HUDEP-2 (cell line): Measurements from ENCODE around the gene RNF31.

Source experiments
- DNase-seq, 76 experiments: peaks; one replicate each; lab custom pipeline; 2025; ENCODE audit not compliant: unreplicated experiment in 76 of 76; lab: John Stamatoyannopoulos, UW

The RNF31 gene

DNA sequence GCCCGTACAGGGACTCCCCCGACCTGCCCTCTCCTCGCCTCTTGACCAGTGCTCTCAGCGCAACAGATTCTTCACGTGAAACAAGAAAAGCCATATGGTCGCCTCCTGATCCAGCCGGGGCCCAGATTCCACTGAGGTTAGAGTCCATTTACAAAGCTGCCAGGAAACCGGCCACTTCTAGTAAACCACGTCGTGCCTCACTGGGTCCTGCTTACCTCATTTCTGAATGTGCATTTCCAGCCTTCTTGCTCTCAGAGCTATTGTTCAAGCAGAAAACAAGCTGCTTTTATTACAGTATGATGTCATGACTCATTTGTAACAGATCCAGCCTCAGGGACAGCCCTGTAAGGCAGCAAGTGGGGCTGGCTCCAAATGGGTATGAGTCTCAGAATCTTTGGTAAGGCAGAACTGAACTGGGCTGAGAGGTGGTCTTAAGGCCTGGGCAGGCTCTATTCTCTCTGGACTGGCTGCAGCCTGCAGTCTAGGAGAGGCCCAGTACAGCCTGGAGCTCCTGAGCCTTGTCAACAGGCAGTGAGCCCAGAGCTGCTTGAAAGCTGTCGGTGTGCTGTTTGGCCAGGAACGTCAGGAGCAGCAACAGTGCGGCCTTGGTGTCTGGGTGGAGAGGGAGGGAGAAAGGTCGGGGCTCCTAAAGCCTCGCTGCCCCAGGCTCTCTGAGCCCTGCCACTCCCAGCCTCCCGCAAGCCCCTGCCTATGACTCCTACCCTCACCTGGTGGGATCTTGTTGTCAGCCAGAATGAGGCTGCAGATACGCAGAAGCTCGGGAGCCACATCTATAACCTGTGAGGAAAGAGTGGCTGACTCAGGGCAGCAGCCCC lies 32.9 kb downstream of the RNF31 start:
- no peak for DNase-seq

DNA sequence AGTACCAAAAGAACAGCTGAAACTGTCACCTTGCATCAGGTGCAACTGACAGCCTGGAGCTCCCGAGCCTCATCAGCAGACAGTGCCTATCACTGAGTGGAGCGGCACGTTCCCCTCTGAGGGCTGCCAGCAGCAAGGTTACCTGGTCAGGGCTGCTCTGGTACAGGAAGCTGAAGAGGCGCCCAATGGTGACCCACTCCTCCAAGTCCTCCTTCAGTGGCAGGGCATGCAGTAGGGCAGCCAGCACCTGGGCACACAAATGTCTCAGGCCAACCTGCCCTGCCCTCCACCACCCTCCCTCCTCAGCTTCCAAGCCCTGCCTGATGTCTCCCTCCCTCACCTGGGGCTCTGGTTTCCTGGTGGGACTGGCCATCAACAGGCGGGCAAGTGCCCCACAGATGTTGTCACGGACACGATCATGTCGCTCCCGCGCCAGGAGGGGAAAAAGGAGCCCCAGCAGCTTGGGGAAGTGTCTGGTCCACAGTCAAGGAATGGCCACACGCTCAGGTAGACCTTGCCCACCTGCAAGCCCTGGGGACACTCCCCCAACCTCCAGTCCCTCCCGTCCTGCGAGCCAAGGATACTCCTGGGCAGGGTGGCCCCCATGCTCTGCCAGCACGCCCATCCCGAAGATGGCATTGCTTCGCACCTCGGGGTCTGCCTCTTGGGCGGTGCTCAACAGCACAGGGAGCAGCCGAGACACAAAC lies 34.2 kb downstream of the RNF31 start:
- no peak for DNase-seq

DNA sequence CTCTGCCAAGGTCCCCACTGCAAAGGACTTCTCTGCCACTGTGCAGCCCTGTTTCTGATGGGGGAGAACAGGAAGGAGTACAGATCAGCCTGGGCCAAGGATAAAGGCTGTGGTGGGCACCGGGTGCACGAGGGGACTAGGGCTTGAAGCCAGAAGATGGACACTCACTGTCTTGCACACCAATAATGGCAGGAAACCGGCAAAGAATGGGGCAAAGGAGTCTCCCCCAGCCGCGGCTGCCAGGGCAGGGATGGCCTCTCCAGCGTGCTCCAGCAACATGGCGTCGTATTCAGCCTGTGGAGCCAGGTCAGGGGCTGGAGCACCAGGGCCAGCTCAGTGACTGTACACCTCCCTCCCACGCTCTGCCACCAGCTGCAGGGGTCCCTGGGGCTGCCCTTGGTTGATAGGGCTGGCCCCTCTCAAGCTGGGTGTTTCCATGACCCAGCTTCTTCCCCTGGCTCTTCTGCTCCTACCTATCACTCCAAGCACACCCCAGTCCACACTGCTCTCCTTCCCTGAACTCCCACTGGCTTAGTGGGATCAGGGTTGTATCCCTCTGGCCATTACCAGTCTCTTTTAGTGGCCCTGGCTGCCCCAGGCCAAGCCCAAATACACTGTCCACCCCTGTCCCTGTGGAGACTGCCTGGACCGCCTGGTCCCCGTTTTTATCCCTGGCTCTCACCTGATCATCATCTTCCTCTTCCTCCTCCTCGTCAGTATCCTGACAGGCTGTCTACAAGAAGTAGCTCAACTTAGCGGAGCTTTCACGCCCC lies 35.0 kb downstream of the RNF31 start:
- DNase-seq, result no peak

DNA sequence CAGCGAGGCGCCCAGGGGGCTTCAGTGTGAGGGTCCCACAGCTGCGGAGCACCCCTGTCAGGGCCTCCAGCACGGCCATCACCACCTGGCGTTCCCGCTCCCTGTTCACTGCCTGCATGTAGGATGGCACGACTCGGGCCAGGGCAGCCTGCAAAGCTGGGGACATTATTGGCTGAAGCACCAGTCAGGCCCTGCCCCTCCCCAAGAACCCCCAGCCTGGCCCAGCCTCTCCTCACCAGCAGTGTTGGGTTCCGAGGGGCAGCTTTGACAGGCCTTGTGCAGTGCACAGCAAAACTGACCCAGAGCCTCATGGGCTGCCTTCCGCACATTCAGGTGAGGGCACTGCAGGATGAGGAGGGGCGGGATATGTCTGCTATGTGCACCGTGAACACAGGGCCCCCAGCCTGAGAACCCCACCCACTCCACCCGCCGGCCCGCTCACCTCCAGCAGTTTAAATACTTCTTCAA lies 35.8 kb downstream of the RNF31 start:
- DNase-seq, result no peak

DNA sequence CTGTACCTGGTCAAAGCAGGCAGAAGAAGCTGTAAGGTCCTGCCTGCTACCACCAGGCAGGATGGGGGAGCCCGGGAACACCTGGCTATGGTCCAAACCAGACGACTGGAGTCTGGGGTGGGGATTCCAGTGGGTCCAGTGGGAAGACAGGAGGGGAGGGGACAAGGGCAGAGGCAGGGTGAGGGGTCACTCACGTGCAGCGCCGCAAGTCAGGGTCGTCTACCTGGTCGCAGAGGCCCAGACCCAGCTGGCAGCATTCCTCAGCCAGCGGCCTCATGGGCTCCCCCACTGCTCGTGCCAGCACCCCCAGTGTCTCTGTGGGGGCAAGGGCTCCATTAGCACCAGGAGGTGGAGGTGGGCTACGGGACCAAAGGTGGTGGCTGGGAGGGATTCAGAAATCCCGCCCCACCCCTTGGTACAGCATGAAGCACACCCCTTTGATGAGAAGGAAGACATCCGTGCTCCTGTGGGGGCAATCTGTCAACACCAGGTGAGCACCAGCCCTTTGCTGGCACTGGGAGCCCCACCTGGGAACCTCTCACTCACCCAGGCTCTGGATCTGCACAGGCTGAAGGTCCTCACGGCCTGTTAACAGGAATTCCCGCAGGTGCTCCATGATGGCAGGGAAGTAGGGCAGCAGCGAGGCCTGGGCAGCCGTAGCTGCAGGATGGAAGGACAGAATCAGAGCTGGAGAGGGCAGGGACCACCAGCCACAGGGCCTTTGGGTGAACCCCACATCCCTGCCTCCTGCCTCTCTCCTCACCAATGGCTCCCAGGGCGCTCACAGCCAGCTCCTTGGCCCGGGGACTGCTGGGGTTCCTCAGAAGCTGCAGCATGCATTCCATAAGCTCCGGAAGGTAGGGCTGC lies 37.0 kb downstream of the RNF31 start:
- no peak for DNase-seq

DNA sequence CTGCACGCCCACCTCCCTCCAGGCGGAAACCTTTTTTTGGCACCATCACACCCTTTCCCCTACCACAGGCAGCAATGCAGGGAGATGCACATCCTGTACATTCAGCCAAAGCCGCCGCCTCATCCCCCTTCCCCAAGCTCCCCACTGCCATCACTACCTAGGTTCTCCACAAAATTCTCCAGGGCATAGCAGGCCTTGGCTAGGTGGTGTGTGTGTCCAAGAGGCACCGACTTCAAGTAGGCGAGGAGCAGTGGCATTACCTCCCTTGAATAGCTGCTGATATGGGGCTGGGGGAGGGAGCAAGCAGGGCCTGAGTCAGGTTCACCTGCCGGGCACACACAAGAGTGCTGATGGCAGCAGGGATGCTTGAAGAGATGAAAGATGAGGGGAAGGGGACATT lies 37.7 kb downstream of the RNF31 start:
- DNase-seq, result no peak

DNA sequence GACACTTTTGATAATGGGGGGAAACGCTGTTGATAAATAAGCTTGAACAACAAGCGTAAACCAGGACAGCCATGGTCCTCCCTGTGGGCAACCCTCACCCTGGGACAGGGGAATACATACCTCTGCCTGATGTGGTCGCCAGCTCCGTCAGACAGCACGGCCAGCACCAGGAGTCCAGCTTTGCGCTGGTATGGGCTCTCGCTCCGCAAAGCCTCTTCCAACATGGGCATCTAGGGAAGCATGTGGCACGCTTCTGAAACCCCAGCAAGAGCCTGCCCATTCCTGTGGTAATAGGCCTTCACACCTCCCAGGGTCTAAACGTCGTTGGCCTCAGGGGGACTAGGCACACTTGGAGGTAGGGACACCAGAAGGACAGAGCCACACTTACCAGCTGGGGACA lies 38.4 kb downstream of the RNF31 start:
- no peak for DNase-seq

DNA sequence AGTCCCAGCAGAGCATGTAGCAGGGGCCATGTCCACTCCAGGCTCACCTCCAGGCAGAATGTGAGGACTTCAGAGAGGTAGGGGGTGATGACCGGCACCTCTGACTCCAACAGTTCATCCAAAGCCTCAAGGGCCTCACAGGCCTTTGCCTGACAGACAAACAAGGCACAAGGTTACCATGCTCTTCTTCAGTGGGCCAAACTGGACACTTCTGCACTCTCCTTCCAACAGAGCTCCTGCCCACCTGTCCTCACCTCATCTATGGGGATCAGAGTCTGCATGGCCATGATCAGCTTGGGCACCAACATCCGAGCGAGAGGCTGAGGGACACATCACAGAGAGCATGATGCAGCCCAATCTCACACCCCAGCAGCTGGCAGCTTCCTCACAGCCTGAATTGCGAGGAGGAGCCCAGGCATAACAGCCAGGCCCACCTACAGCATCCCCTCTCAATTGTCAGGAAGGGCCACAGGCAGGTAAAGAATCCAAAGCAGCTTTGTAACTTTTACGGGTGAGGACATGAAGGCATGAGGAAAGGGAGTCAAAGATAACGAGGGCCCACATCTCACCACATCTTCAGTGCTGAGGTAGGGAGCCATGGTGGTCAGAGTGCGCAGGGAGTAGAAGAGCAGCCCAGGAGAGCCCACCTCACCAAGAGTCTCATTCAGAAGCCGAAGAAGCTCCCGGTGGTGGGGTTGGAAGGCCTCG lies 39.7 kb downstream of the RNF31 start:
- DNase-seq, result no peak

DNA sequence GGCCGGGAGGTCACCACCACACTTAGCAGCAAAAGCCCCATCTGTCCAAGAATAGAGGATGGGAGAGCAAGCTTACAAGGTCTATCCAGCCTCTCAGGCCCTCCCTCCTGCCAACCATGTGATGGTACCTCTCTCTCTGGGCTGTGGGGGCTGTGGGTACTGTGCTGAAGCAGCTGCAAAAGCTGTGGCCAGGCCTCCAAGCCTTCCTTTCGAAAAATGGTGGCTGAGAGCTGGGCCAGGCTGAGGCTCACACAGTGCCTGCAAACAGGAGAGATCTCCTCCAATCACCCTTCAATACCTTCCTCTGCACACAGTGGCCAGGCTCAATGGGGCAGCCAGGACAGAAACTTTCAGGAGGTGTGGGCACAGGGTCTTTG lies 40.2 kb downstream of the RNF31 start:
- no peak for DNase-seq

DNA sequence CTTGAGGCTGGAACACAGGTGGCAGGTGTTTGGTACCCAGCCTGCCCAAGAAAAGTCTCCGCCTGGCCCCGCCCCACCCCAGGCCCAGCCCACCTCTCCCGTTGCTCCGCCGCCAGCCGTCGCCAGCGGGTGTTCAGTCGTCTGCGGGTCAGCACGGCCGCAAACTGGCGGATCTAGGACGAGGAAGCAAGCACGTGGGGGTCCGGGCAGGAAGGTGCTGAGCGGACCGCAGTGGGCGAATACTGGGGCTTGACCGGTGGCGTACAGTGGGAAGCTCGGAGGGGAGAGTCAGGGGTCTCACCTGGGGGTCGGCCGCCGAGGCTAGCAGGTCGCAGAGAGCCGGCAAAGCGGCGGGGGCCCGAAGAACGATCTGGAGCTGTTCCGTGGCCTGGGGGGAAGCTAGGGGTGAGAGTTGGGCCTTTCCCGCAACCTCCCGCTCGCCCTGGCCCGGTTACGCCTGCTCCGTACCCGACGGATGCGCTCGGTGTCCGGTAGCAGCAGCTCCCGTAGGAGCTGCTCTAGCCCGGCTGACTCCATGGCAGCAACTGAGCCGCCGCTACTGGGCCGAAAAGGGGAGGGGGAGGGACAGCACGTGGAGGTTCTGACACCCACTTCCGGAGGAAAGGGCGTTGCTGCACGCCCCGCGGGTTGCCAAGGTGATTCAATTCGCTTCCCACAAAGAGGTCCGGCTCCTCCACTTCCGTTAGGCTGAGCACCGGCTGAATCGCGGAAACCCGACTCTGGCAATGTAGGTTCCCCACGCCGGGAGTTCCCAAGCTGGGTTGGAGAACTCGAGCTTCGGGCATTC lies 41.2 kb downstream of the RNF31 start, which contains the start of gene IPO4:
TSS of gene IPO4 (minus strand) at position 566 of the 808 bp plus-strand sequence. CDS start at position 537, 29 bp downstream.
- DNase-seq, result peak in 75 of 76 experiments; percentile 25 to 97 (median 92)

DNA sequence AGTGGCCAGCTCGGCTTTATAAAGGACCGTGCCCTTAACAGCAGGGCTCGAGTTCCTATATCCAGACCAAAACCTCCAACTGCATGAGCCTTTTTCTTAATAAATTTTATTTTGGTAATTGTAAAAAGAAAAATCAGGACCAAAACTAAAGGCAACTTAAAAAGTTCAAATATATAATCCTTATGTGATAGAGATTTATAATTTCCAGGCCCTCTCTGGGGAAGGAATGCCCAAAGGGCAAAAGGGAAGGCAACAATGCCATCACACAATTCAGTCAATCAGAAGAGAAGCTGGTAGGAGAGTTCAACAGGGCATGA lies 41.7 kb downstream of the RNF31 start:
- DNase-seq, result no peak

DNA sequence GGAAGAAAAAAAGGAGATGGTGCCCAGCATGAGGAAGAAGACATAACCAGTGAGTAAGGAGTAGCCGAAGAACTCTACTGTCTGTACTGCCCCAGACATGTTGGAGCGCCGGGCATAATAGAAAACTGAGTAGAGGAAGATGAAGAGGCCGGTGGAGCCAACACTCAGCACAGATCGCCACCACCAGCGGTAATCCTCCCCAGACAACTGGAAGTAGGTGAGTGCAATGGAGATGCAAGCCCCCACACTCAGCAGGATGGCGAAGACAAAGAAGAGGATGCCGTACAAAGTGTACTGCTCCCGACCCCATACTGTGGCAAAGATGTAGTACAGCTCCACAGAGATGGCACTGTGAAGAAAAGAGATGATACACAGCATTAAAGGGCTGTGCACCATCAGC lies 42.2 kb downstream of the RNF31 start:
- DNase-seq, result no peak

DNA sequence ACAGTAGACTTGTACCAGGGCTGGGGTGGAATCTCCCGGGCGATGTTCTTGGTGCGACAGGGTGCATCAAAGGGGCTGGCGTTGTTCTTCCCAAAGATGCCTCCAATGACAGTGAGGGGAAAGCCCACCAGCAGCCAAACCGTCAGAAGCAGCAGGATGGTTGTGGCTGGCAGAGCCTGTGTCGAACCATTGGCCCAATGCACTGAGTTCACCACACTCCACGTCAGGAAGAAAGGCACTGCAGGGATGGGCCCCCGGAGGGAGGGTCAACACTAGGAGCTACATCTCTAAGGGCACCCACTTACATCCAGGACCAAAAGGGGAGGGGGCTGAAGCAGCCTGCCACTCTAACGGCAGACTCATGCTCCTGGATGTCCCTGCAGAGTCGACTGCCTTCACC lies 43.1 kb downstream of the RNF31 start:
- DNase-seq, result no peak

DNA sequence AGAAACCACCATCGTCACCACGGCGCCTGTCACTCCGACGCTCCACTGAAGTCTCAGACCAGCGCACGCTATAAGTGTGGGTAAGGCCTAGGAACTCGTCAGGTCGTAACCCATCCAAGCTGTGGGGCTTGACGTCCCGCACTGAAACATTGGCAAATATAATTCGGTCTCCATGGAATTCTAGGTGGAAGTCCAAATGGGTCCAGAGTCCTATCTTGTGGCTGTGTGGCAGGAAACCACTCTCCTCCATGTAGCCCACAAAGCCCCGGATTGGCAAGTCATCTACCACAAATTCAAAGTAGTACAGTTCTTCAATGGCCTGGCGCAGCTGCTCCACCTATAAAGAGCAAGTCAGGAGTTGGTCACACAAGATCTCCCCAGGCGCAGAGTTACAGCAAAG lies 45.6 kb downstream of the RNF31 start:
- no peak for DNase-seq

DNA sequence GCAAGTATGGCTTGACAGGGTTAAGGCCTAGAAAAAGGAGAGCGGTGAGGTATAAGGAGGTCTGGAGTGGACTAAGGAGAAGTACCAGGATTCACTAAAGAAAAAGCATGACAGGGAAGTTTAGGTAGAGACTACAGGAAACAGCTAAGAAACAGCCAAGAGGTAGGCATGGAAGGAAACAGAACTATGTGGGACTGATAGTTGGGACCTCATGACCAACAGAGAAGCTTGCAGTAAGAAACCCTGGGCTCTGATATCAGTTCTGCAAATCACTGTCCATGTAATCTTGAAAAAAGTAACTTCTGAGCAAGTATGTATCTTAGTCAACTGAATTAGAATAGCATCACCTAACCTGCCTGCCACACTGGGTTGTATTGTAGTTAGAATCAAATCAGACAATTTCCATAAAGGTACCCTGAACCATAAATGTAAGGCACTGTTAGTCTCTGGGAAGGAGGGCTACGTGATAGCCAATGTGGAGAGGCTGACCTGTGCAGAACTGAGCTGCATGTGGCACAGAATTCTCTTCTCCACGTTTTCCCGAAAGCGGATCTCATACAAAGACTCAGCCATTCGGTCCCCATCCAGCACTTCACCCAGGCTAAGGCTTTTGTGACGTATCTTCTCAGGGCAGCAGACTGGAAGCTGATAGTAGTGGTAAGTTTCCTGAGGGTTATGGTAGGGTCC lies 47.0 kb downstream of the RNF31 start:
- no peak for DNase-seq

DNA sequence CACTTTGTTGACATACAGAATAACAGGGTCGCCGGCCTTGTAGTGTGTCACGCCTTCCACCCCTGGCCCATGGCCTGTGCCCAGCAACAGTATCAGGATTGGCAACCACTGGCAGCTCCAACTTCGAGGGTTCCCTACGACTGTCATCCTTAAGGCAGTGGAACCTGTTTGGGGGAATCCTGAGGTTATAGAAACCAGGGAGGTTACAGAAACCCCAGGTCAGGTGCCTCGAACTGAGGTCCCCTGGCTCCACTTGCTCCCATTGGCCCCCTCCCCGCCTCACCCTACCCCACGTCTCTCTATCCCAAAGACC lies 47.5 kb downstream of the RNF31 start:
- DNase-seq, result no peak

DNA sequence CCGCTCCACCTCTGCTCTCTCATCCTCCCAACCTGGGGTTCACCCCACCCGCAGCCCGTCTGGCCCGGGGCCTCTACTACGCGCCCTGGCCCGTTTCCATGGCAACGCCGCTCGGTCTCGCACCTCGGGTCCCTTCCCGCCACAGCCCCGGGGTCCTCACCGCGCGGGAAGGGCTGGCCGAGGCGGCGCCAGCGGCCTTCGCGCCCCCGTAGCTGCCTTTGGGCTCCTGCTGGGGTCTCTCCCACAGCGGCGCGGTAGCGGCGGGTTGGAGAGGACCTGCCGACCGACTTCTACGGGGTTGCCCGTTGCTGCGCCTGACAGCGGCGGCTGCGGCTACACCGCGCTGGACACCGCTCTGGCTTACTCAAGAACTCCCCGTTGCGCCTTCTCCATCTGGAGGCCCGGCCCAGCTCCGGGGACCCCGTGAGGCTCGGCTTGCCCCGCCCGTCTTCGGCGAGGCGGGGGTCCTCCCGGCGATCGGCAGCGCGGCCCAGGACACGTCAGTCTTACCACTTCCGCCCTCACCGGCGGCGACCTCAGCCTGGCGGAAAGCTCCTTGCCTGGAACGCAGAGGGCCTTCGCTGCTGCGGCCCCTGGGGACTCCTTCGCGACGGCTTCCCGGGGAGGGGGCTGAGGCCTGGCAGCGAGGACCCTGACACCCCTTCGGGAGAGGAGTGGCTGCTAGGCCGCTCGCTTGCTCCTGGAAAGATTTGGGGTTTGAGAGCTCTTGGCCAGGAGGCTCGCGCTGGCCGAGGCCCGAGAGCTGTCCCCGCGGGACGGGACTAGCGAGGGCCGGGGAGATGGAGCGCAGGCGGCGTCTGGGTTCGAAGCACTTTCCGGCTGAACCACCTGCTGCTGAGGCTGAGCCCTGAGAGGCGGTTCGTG lies 48.1 kb downstream of the RNF31 start, which contains the start of gene TM9SF1:
TSS of gene TM9SF1 (minus strand) at position 256 of the 885 bp plus-strand sequence. CDS start 422 bp downstream, outside the sequence.
- peak in 75 of 76 experiments; percentile 22 to 95 (median 73) for DNase-seq
